Right lobe of liver (tissue), 4 donors: ENCODE measurements around the gene SSBP2.

Experiments used
- CTCF ChIP-seq, 4 donors: fragments of 200-600 bp in 3 of 4; fragments of 450-650 bp in 1 of 4; IDR thresholded peaks; one replicate each; pipeline versions ENCODE4 v1.5.1 to v1.8.0; 2016 to 2022; ENCODE audit warnings: antibody characterized with exemption in 4 of 4, mild to moderate bottlenecking in 2 of 4
- POLR2A ChIP-seq: fragments of 450-650 bp; IDR thresholded peaks from one replicate; pipeline ENCODE4 v1.6.1; 2017; ENCODE audit warnings: antibody characterized with exemption, mild to moderate bottlenecking
- donor health status: DM: no; HTN: no; CAD: no.
- donor health status: DM: no; HTN: no; CAD: no.
- donor health status: DM: no; HTN: yes; CAD: no.

GRCh38 chr5:81760521-81760920 is 9.6 kb upstream of the SSBP2 start:
- no peak for TF ChIP-seq CTCF (IDR thresholded peaks at IDR 0.05)
- no peak for TF ChIP-seq POLR2A
